ENCODE results near the gene UVRAG. TPM values are rescaled to one million over a fixed set of nuclear protein-coding genes. Genes with fewer than 3 reads are reported as not detected.
"Not testable (repeated sequence)": the region's sequence is repeated elsewhere in the genome, so short reads cannot be mapped to it uniquely, and the experiment has no call there.

Gene UVRAG
- polyA plus RNA-seq, 6 donors from 2014 or later, result 39.6 to 94.0 (median 70.8) TPM

GRCh38 chr11:75913984-75914383, 99.0 kb downstream of the UVRAG start:
- Mint-ChIP-seq H3K27me3 (no peaks in the 10 kb centered on the region), H3K9me3 (peaks cover 0 to 1% (median 0%) of the 10 kb centered on the region in 7 donors), H3K4me1 (peaks cover 27 to 38% (median 33%) of the 10 kb centered on the region in 3 donors), H3K4me3 (no peak overlapping the region), H3K36me3 (peaks cover 15 to 29% of the 10 kb centered on the region in 2 donors), H3K27ac (no peak overlapping the region)
- DNase-seq (no peak), ATAC-seq (ENCODE audit: low read depth in 2 of 2) (no peak)

DNA sequence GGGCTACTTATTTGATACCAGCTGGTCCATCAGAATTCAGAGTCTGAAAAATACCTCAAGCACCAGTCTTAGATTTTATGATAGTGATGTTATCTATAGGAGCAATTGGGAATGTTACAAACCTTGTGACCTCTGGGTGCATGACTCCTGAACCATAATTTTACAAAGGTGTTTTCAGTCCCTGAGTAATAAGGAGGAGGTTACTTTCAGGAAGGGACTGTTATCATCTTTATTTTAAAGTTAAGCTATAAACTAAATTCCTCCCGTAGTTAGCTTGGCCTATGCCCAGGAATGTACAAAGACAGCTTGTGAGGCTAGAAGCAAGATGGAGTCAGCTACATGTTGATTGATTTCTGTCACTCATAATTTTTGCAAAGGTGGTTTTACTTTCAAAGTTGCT, 101.9 kb downstream of the UVRAG start:
- no peak for DNase-seq
- no peaks in the 10 kb centered on the region for H3K27me3 Mint-ChIP-seq
- H3K36me3 Mint-ChIP-seq, result peaks cover 22 to 37% of the 10 kb centered on the region in 2 donors
- H3K9me3 Mint-ChIP-seq, result peaks cover 0 to 3% (median 0%) of the 10 kb centered on the region in 7 donors
- peaks cover 35 to 53% (median 52%) of the 10 kb centered on the region in 3 donors for H3K4me1 Mint-ChIP-seq
- H3K27ac Mint-ChIP-seq, result peak overlapping the region in 1 of 6 donors; percentile 41
- no peak overlapping the region for H3K4me3 Mint-ChIP-seq
- ATAC-seq (ENCODE audit: low read depth in 2 of 2), result no peak

DNA sequence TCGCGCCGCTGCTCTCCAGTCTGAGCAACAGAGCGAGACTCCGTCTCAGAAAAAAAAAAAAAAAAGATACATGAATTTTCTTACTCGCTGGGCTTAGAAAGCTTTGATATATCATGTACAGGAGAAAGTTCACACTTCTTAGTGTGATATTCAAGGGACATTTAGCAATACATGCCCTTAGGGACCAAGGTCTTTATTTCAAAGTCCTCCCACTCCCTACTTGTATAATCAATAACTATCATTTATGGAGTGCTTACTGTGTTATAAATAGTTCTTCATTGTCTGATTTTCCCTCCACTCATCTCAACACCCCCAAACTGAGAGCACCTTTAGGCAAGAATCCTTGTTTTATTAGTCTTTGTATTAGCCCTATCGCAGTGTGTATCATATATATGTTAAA, 103.3 kb downstream of the UVRAG start:
- Mint-ChIP-seq H3K4me3 (peak overlapping the region in 1 of 8 donors; percentile 27), H3K4me1 (peaks cover 34 to 57% (median 53%) of the 10 kb centered on the region in 3 donors)

GRCh38 chr11:75919525-75919924, 104.5 kb downstream of the UVRAG start:
- Mint-ChIP-seq H3K36me3 (peaks cover 15 to 16% of the 10 kb centered on the region in 2 donors), H3K27ac (peak overlapping the region; percentile 41 to 91 (median 84)), H3K4me1 (peaks cover 38 to 57% (median 55%) of the 10 kb centered on the region in 3 donors), H3K4me3 (peak overlapping the region in 4 of 8 donors; percentile 24 to 88 (median 52)), H3K9me3 (peaks cover 0 to 3% (median 0%) of the 10 kb centered on the region in 7 donors), H3K27me3 (no peaks in the 10 kb centered on the region)
- ATAC-seq (ENCODE audit: low read depth in 2 of 2) (peak; percentile 71 to 75), DNase-seq (no peak)

More for the DNA sequence above, 103.3 kb downstream of the UVRAG start:
- H3K27ac Mint-ChIP-seq, result peak overlapping the region in 3 of 6 donors; percentile 1 to 41 (median 26)
- H3K9me3 Mint-ChIP-seq, result peaks cover 0 to 3% (median 0%) of the 10 kb centered on the region in 7 donors
- ATAC-seq (ENCODE audit: low read depth in 2 of 2), result no peak
- H3K36me3 Mint-ChIP-seq, result peaks cover 15 to 25% of the 10 kb centered on the region in 2 donors
- no peaks in the 10 kb centered on the region for H3K27me3 Mint-ChIP-seq
- DNase-seq, result no peak

DNA sequence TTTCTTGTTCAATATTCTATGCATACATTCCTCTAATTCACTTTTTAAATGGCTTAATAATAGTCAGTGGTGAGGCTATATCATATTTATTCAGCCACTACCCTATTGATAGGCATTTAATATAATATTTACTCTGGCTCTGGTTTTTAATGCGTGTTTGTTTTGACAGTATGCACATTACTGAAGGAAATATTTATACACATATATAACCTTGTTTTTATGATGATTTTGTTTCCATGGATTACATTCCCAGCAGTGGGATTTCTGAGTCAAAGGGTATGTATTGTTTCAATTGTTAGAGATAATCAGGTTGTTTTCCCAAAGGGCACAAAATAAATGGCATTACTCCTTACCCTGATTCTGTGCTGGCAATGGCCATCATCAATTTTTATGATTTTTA, 105.8 kb downstream of the UVRAG start:
- ATAC-seq (ENCODE audit: low read depth in 2 of 2), result no peak

DNA sequence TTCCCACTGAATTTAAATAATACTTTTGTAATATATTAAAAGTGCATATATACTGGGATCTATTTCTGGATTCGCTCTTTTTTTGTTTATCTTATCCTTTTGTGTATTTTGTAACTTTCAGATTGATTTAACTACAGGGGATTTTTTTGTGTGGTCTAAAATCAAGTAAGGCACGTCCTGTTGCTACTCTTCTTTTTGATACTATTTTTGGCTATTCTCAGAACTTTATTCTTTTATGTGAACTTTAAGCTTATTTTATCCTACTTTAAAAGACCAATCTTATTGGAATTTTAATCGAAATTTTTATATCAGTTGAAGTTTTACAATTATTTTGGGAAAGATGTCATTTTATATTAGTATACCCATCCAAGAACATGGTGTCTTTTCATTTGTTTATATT, 106.8 kb downstream of the UVRAG start:
- no peaks in the 10 kb centered on the region for H3K27me3 Mint-ChIP-seq
- no peak for ATAC-seq (ENCODE audit: low read depth in 2 of 2)
- peak overlapping the region in 5 of 6 donors; percentile 2 to 95 (median 37) for H3K27ac Mint-ChIP-seq
- no peak for DNase-seq
- H3K4me3 Mint-ChIP-seq, result peak overlapping the region in 4 of 8 donors; percentile 1 to 73 (median 38)
- H3K4me1 Mint-ChIP-seq, result peaks cover 41 to 65% (median 59%) of the 10 kb centered on the region in 3 donors
- peaks cover 10 to 15% of the 10 kb centered on the region in 2 donors for H3K36me3 Mint-ChIP-seq
- H3K9me3 Mint-ChIP-seq, result peaks cover 0 to 2% (median 0%) of the 10 kb centered on the region in 7 donors

More for the DNA sequence above, 105.8 kb downstream of the UVRAG start:
- H3K4me1 Mint-ChIP-seq, result peaks cover 38 to 63% (median 58%) of the 10 kb centered on the region in 3 donors
- H3K9me3 Mint-ChIP-seq, result peaks cover 0 to 3% (median 0%) of the 10 kb centered on the region in 7 donors
- no peak for DNase-seq
- H3K4me3 Mint-ChIP-seq, result no peak overlapping the region
- peaks cover 15 to 16% of the 10 kb centered on the region in 2 donors for H3K36me3 Mint-ChIP-seq
- H3K27ac Mint-ChIP-seq, result peak overlapping the region in 2 of 6 donors; percentile 24 to 34
- no peaks in the 10 kb centered on the region for H3K27me3 Mint-ChIP-seq

DNA sequence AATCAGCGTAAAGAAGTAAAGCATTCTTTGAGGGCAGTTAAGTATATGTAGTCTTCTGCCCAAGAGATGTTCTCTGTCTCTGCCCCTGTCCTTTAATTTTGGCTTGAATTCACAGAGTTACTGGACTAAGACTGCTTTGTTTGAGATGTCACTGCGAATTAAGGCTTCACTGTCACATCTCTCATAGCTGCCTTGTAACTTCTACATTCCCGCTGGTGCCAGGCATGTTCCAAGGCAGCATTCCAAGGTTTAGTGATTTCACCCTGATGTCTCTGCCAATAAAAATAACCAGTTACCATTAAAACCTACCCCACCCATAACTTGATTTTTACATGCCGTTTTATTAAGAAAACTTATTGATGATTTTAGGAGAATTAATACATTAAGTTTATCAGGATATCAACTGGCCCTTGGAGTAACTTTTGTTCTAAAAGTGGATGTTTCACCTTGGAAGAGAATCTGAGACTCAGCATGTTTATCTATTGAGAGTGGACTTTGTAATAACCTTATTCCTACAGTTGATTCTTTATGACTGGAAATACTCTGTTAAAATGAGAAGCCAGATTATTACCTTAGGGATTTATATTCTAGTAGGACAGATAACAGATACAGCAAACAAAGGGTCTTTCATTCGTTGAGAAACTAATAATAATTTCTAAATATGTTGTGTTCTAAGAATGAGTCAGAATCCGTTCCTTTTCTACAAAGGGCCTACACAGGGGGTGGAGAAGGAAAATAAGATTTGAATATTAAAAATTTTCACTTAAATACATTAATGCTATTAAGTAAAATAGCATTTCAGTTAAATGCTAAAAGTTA, 110.2 kb downstream of the UVRAG start:
- no peak for ATAC-seq (ENCODE audit: low read depth in 2 of 2)
- no peak for DNase-seq
- Mint-ChIP-seq H3K4me3 (no peak overlapping the region), H3K36me3 (peaks cover 0 to 4% of the 10 kb centered on the region in 2 donors), H3K4me1 (peaks cover 29 to 56% (median 56%) of the 10 kb centered on the region in 3 donors), H3K27me3 (no peaks in the 10 kb centered on the region), H3K9me3 (no peaks in the 10 kb centered on the region), H3K27ac (peak overlapping the region in 1 of 6 donors; percentile 66)

DNA sequence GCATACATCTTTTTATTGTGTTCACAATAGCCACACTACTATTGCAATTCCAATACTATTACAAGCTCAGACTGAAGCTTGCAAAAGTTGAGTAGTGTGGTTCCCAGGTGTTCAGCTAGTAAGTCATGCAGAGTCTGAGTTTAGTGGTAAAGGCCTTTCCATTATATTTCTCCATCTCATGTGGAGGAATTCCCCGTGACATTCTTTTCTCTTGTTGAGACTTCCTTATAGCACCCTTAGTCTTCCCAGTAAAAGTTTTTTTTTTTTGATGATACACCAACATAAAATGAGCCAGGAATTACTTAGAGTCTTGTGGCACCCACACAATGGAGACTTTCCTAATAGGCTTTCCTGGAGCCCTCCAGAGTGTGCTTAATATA, 110.8 kb downstream of the UVRAG start:
- no peaks in the 10 kb centered on the region for H3K27me3 Mint-ChIP-seq
- no peak overlapping the region for H3K27ac Mint-ChIP-seq
- ATAC-seq (ENCODE audit: low read depth in 2 of 2) (no peak), DNase-seq (no peak)
- H3K9me3 Mint-ChIP-seq, result no peaks in the 10 kb centered on the region
- H3K4me3 Mint-ChIP-seq, result no peak overlapping the region
- H3K36me3 Mint-ChIP-seq, result peaks cover under 1% of the 10 kb centered on the region in 2 donors
- H3K4me1 Mint-ChIP-seq, result peaks cover 29 to 54% (median 52%) of the 10 kb centered on the region in 3 donors

GRCh38 chr11:75929706-75930105, 114.7 kb downstream of the UVRAG start:
- Mint-ChIP-seq H3K27ac (peak overlapping the region in 1 of 6 donors; percentile 29), H3K27me3 (no peaks in the 10 kb centered on the region), H3K4me1 (peaks cover 23 to 55% (median 46%) of the 10 kb centered on the region in 3 donors), H3K4me3 (no peak overlapping the region), H3K36me3 (peaks cover 8 to 31% of the 10 kb centered on the region in 2 donors), H3K9me3 (no peaks in the 10 kb centered on the region)
- no peak for ATAC-seq (ENCODE audit: low read depth in 2 of 2)
- no peak for DNase-seq

DNA sequence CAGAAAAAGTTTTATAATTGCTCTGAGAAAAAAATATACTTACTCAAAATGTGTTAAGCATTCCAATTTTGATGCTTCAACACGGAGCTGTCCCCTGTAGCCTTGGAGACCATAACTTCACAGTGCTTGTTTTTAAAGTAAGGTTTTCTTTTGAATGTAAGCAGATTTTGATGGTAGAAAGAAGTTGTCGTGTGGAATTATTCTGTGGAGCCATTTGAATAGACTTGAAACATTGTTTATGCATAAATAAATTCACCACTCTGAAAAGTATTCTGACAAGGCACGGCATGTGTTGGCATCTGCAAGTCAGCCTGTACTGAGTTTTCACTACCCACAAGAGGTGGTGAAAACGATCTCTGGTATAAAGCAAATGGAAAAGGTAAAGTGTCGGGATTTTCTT, 115.5 kb downstream of the UVRAG start:
- no peak for DNase-seq
- no peaks in the 10 kb centered on the region for H3K27me3 Mint-ChIP-seq
- no peak for ATAC-seq (ENCODE audit: low read depth in 2 of 2)
- peaks cover 8 to 34% of the 10 kb centered on the region in 2 donors for H3K36me3 Mint-ChIP-seq
- no peaks in the 10 kb centered on the region for H3K9me3 Mint-ChIP-seq
- H3K4me1 Mint-ChIP-seq, result peaks cover 26 to 57% (median 48%) of the 10 kb centered on the region in 3 donors
- H3K27ac Mint-ChIP-seq, result no peak overlapping the region
- no peak overlapping the region for H3K4me3 Mint-ChIP-seq

DNA sequence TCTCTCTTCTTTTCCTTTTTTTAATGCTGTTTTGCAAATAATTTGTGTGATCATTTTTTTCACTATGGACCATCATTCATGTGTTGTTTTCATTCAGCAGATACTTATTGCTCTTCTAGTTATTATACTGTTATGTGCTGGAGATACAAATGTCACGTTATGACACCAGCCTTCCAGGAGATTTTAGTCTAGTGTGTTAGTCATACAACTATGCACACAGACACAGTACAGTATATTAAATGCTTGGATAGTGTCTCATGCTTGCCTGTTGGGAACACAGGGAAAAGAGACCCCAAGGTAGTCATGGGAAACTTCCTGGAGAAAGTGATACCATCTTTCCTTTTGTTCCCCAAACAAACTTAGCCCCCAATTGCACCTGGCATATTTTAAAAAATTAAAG, 116.1 kb downstream of the UVRAG start:
- ATAC-seq (ENCODE audit: low read depth in 2 of 2) (no peak), DNase-seq (no peak)
- no peaks in the 10 kb centered on the region for H3K27me3 Mint-ChIP-seq
- H3K36me3 Mint-ChIP-seq, result peaks cover 8 to 34% of the 10 kb centered on the region in 2 donors
- peak overlapping the region in 2 of 6 donors; percentile 33 to 44 for H3K27ac Mint-ChIP-seq
- H3K4me3 Mint-ChIP-seq, result no peak overlapping the region
- peaks cover 30 to 58% (median 48%) of the 10 kb centered on the region in 3 donors for H3K4me1 Mint-ChIP-seq
- no peaks in the 10 kb centered on the region for H3K9me3 Mint-ChIP-seq

GRCh38 chr11:75933736-75934135, 118.7 kb downstream of the UVRAG start:
- H3K9me3 Mint-ChIP-seq; ATAC-seq (ENCODE audit: low read depth in 2 of 2); DNase-seq; H3K4me3 Mint-ChIP-seq; H3K27me3 Mint-ChIP-seq: not testable (repeated sequence)
- Mint-ChIP-seq H3K36me3 (peaks cover 8 to 34% of the 10 kb centered on the region in 2 donors), H3K27ac (peak overlapping the region in 1 of 6 donors; percentile 94), H3K4me1 (peaks cover 12 to 34% (median 33%) of the 10 kb centered on the region in 3 donors)

DNA sequence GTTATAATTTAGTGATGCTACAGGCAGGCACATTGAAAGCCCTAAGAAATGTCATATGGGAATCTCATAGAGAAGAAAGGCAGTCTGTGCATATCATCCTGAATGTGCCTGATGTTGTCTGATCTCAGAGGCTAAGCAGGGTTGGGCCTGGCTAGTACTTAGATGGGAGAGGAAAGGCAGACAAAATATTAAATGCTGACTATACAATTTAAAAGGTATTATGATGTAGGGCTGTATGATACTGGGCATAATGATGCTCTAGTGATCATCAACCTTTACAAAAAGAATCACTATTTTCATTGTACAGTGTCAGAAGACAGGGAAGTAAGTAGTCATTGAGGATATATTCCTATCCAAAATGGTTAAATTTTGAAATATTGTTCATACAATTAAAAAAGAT, 119.8 kb downstream of the UVRAG start:
- Mint-ChIP-seq H3K4me1 (peaks cover 12 to 33% (median 23%) of the 10 kb centered on the region in 3 donors), H3K4me3 (no peak overlapping the region), H3K36me3 (peaks cover 8 to 34% of the 10 kb centered on the region in 2 donors), H3K27me3 (no peaks in the 10 kb centered on the region), H3K9me3 (no peaks in the 10 kb centered on the region), H3K27ac (peak overlapping the region in 2 of 6 donors; percentile 36 to 60)
- ATAC-seq (ENCODE audit: low read depth in 2 of 2) (no peak), DNase-seq (no peak)

DNA sequence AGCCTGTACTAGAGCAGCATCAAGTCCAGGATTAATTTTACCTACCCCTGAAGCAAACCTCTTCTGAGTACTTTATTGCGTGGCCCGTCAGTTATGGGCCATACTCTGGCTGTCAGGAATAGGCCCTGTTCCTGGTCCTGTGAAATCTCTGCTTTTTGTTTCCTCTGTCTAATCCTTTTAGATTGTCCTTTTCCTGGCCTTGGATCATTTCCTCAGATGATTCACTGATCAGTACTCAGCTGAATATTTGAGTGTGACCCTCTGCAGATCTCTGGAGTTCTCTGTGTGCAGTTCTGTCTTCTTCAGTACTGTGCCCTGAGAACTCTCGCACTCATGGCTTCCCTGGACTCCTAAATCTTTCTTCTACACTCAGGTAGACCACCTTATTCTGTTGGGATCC, 123.5 kb downstream of the UVRAG start:
- no peaks in the 10 kb centered on the region for H3K27me3 Mint-ChIP-seq
- no peak for DNase-seq
- no peaks in the 10 kb centered on the region for H3K9me3 Mint-ChIP-seq
- no peak overlapping the region for H3K27ac Mint-ChIP-seq
- no peak overlapping the region for H3K4me3 Mint-ChIP-seq
- H3K4me1 Mint-ChIP-seq, result peaks cover 20 to 44% (median 24%) of the 10 kb centered on the region in 3 donors
- H3K36me3 Mint-ChIP-seq, result peaks cover 0 to 13% of the 10 kb centered on the region in 2 donors
- ATAC-seq (ENCODE audit: low read depth in 2 of 2), result no peak
